ELF-1 (cell line): Measurements from ENCODE around the gene NQO2.
A peak's percentile ranks its signal among the peaks of the same experiment; 100 is the strongest.

Experiments used
- DNase-seq: peaks from one replicate; pipeline ENCODE4 v3.0.0-alpha.2; 2016; ENCODE audit warnings: low read depth, low spot score

The NQO2 gene

DNA sequence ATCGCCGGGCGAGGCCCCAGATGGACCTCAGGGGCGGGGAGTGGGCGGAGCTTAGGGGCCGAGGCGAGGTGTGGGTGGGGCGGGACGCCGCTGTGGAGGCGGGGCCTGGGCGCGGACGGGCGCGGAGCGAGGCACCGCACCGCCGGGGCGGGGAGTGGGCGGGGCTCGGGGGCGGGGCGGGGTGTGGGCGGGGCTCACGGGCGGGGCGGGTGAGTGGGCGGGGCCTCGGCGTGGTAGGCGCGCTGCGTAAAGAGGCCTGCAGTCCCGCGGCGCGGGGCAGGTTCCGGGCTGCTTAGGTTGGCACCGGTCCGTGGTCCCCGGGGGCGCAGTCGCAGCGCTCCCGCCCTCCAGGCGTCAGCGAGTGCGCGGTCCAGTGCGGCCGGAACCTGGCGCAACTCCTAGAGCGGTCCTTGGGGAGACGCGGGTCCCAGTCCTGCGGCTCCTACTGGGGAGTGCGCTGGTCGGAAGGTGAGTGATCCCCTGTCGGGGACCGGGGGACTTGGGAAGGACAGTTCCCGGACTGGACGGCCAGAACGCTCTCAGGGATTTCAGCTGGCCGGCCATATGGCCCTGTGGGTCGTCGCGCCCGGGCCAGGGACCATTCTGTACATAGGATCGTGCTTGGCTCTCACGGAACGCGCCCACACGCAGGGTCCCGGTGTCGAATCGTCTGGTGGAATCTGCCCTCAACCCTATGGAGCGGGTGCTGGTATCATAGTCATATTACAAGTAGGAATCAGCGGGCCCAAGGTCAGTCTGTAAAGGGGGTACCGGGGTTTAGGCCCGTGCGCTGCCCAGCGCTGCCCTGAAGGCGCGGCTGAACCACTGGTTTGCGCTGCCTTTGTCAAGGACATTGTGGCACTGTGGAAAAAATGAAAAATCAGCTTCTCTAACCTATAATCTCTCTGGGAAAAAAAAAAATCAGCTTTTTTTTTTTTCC lies at the start of gene NQO2:
NQO2 (plus strand) TSS at position 277 of the 940 bp plus-strand sequence. CDS start 6,659 bp downstream, outside the sequence.
- DNase-seq, result peak; percentile 80

DNA sequence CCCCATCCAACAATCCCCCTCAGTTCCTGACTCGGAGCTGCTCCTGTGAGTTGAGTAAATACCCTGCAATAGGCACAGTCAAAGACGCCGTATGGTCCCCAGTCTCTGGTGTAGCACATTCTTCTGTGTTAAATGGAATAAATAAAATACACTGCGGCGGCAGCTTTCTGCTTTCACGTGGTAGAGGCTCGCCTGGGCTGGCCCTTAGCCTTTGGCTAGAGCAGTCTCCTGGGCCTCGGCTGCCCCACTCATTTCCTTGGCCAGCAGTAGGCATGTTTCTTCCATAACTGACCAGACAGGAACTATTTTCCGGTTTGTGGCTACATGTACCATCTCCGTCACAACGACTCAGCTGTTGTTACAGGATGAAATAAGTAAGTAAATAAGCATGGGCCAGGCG lies 49.0 kb upstream of the NQO2 start:
- DNase-seq, result no peak

DNA sequence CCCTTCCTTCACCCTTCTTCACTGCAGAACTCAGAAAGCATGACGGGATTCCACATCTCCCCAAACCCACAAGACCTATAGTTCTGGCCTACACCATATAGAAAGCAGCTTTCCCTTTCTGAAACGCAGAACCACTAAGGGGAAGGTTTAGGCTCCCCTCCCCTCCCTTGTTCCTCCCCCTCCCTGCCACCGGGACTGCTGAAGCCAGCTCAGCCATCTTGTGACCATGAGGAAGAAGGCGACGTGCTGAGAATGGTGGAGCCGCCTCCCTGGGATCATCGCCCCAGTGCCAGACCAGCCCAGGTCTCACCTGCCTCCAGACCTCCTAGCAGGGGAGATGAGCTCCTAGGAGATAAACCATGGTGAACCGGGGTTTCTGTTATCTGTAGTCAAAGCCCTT lies 48.0 kb upstream of the NQO2 start:
- DNase-seq, result no peak

DNA sequence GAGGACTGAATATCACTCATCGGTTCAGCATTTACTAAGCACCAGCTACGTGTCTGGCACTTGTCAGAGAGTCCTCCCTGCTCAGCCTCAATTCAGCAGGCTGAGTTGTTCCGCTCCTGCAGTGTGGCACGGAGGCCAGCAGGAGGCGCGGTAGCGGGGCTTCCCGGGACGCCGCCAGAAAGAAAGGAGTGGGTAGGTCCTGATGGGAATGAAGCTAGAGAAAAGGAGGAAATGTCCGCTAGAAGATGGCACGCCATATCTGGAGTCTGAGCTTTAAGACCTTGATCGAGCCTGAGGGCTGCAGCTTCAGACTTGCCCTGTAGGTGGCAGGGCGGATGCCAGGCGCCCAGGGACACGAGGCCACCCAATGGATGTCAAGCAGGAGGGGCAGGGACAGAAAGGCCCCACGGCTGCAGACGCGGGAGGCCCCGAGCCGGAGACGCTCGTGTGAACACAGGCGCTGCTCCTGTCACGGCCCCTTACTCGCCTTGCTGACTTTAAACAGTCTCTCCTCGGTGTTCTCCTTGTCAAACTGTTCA lies 47.1 kb upstream of the NQO2 start:
- peak; percentile 97 for DNase-seq

- DNase-seq, result no peak
Observed at GRCh38 chr6:2953098-2953497, 46.6 kb upstream of the NQO2 start.

DNA sequence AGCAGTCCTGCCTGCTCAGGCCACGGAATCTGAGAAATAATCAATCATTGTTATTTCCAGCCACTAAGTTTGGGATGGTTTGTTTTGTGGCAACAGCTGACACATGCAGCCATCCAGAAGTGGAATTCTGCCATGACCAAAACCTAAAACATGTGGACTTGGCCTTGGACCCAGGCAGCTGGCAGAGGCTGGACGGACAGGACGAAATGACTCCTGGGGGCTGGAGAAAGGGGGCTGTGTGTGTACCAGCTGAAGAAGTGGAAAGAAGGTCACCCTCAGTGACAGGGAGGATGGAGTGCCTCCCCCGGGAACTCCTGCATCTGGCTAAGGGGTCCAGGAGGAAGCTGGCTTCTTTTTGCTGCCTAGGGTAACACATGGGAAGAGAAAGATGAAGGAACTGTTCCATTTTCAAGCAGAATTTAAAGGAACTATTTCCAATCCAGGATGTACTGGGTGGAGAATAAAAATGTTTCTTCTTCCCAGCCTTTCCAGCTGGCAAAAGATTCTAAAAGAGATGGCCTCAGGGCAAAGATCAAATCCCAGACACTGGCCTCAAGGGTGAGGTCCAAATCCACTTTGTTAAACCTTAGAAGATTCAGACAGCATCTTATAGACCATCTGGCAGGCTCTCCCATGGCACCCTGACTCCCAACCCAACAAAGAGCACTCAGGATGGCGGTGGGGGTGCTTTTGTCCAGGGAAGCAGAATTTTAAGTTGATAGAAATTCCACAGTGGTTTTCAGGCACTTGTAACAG lies 42.6 kb upstream of the NQO2 start:
- DNase-seq, result no peak

GRCh38 chr6:2957696-2958330 lies 41.9 kb upstream of the NQO2 start:
- DNase-seq, result no peak

GRCh38 chr6:2958331-2958711 lies 41.4 kb upstream of the NQO2 start:
- no peak for DNase-seq

DNA sequence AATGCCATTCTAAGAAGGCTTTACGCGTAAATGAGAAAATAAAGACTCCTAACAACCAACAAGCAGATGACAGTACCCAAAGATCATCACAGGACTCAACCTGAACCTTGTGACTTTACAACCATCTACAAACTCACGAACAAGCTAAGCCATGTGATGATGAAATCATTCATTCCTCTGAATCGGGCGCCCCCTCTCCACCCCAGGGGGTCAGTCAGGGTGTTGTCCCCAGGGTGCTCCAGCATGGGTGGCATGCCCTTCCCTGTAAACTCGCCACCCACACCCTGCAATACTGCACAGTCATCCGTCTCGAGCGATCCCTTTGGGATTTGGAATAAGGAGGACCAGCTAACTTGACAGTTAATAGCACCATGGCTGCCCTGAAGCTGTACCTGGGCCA lies 40.9 kb upstream of the NQO2 start:
- DNase-seq, result no peak

- peak; percentile 77 for DNase-seq
Observed at GRCh38 chr6:2959909-2960719, 39.6 kb upstream of the NQO2 start.

DNA sequence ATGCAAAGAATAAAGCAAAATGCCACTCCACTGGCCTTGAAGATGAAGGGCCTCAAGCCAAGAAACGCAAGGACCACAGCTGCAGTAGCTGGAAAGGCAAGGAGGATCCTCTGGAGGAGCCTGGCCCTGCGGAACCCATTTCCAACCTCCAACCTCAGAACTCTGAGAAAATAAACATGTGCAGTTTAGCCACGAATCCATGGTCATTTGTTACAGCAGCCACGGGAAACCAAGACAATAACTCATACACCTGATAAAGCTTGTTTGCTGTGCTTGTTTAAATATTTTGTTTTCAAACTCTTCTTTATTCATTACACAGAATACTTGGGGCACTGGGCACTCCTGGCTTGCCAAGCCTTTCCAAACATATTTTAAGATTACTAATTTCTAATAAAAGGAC lies 38.8 kb upstream of the NQO2 start:
- DNase-seq, result no peak

DNA sequence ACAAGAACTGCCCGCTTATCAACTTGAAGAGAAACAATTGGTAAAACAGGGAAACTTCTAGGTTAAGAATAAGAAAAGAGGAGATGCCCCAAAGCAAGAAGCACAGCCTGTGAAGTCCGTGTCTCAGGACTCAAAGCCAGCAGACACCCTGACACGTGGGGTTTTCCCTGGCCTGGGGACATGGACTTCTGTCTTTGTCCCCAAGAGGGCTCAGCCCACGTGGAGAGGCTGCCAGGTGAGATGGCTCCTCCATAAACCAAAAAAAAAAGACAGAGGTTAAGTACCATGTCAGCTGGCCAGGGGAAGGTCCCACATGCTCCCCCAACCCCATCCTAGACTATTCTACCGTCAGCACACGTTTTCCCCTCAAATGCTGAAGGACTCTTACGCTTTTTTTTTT lies 38.2 kb upstream of the NQO2 start:
- peak; percentile 65 for DNase-seq

GRCh38 chr6:2962004-2962403 lies 37.7 kb upstream of the NQO2 start:
- no peak for DNase-seq

DNA sequence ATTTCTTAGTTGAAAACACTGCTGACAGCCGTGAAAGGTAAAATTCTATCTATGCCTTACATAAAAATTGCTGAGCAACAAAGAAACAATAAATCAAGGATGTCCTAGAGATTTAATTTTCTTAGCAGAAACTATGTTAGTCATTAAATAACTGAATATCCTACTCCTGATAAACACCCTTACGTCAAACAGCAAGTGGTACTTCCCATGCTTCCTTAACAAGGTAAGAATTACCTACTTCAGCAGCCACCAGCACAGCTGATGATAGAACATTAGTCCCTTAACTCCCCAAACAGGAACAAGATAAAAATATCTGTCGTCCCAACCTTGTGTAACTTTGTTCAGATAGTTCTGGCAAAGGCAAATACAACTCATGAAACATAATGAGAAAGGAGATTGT lies 37.1 kb upstream of the NQO2 start:
- no peak for DNase-seq

DNA sequence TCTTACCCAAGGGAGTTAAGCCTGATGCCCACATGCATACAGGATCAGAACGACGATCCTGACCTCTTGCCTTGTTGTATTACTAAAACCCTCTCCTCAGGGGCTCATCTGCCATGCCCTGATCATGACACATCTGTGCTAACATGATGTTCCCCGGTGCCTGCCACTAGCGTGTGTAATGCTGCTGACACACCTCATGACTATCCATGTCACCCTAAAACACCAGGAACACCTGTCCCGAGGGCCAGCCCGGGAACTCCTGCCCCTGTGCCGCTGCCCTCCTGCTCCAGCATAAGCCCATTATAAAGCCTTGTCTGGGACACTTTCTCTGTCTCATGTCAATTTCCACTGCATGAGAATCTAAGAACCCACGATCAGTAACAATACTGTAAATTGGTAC lies 35.9 kb upstream of the NQO2 start:
- no peak for DNase-seq

DNA sequence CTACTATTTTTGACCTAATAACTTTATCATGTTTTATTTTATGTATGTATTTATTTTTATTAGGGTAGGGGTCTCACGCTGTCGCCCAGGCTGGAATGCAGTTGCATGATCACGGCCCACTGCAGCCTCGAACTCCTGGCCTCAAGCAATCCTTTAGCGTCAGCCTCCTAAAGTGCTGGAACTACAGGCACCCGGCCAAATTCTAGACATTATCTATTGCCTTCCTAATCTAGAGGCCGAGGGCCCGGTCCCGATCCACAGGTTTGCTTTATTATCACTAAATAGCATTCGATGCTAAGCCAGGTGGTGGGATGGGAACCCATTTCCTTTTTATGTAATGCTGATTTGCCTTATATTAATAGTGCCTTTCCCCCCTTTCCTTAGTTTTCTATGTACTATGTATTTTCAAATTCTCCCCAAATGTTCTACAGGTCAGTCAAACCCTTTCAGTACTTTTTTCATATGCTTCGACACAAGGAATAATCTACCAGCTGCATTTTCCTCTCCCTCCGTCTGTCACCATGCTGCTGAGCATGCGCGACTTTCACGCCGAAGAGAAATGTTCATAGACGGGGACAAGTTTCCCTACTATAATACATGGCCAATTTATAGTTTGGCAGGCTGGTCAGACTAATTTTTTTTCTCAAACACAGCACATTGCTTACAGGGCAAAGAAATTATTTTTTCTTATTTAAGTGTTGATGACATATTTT lies 34.7 kb upstream of the NQO2 start:
- DNase-seq, result no peak

- DNase-seq, result no peak
Observed at GRCh38 chr6:2966347-2966746, 33.3 kb upstream of the NQO2 start.

DNA sequence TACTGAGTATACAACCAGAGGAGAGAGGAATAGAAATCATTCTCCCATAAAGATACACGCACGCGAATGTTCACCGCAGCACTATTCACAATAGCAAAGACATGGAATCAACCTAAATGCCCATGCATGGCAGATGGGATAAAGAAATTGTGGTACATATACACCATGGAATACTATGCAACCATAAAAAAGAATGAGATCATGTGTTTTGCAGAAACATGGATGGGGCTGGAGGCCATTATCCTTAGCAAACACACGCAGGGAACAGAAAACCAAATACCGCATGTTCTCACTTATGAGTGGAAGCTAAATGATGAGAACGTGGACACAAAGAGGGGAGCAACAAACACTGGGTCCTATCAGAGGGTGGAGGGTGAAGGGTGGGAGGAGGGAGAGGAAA lies 31.8 kb upstream of the NQO2 start:
- no peak for DNase-seq

DNA sequence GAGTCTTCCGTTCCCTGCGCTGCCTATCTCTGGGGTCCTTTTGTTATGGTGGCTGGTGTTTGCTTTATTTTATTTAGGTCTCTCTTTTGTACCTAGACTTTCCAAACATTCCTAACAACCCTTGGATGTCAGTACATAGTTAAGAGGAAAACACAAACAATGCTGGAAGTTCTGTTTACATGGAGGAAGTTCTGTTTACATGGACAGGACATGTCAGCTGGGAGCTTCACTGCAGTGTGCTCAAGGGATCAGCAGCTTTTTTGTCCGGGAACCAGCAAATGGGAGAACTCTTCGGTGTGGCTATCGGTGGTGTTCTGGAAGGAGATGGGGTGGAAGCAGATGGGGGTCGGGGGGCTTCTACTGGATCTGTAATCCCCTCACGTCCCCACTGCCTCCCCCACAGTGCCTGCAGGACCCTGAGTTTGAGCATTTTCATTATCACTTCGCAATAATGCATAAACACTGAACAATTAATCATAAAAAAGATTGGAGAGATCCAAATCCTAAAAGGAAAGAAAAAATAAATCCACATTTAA lies 31.0 kb upstream of the NQO2 start:
- no peak for DNase-seq

DNA sequence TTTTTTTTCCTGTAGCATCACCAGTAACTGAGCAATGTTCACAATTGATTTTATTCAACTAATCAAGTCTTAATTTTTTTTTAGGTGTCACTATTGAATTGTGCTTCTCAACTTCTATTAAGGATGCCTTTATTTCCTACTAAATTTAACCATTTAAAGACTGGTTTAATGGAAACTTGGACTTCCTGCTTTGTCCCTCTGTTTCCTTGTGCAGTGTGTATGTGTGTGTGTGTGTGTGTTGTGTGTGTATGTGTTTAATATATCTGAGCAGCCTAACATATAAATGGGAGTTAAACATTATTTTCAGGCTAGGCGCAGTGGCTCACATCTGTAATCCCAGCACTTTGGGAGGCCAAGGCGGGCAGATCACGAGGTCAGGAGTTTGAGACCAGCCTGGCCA lies 30.1 kb upstream of the NQO2 start:
- DNase-seq, result no peak
